Stimulated activated CD4-positive, alpha-beta T cell treated with anti-CD3 and anti-CD28 coated beads, Interleukin-4, amount 100 ng/mL, for 24 hours (primary cell): Measurements from ENCODE around the gene PIGN.

Source experiments
- DNase-seq: peaks from one replicate; pipeline ENCODE4 v3.0.0-alpha.2; 2020

PIGN gene

DNA sequence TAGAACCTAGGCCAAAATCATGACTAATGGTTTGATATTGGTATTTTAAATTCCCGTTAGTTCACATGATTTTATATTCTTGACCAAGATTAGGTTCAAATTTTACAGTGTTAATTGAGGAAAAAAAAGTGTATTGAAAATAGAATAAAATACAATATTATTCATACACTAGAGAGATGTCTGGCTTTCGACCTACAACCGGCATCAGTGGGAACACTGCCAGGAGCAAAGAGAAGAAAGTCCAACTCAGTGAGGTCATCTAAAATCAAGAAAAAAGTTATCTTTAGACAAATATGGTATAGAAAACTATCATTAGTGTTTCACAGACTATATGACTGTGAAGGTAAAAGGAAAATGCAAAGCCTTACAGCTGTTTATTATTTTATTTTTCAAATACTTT, 81.5 kb downstream of the PIGN start:
- no peak for DNase-seq

GRCh38 chr18:62102221-62102620, 84.6 kb downstream of the PIGN start:
- DNase-seq: no peak

DNA sequence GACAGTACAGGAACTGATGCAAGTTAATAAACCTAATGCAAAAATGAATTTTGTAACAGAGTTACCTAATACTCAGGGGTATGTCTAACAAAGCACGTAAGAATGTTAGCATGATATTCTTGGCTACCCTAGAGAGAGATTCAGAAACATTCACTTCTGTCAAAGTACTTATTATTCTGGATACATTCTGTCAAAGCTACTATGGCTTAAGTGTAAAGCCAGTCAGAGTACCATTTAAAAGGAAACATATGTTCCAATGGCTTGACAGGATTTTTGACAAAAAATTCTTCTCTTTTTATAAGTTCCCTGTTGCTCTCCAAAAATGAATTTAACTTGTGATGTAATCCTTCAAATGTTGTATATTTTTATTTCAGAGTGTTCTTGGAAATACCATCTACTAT, 85.5 kb downstream of the PIGN start:
- no peak for DNase-seq

GRCh38 chr18:62098960-62099359, 87.9 kb downstream of the PIGN start:
- DNase-seq: no peak

DNA sequence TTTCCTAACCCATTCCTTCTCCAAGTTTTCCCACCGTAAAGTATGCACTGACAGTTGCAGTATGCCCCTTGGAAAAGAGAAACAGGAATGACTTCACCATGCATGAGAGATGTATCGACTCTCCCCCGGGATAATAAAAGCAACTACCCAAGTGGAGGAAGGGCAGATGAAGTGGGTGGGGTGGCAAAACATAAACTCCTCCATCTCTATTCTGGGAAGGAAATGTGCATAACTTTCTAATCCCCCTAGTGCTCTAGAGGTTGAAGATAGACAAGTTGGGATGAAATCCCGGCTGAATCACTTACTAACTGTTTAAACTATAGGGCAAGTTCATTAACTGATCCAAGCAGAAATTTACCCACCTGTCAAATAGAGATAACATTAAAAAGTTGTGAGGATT, 89.2 kb downstream of the PIGN start:
- DNase-seq: no peak

DNA sequence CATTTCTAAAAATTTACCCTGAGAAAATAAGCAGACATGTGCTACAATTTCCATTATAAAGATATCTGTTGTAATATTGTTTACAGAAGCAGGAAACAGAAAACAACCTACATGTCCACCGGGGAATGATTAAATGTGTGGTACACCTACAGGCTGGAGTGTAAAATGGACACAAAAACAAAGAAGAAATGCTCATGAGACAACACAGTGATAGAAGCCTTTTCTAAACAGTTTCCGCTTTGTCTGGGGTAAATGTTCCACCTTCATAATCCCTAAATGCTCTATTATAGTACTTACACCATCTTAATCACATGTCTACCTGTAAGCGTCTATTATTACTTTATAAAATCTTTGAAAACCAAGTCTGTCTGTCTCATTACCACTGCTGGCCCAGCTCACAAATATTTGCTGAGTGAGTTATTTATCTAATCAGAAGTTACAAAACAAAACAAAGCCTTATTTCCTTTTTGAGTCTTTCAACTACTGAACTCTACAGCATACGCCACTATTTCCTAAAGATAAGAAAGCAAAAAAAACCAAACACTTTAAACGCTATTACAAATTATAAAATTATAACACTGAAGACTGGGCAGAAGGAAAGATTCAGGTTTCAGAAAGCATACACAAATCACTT, 95.3 kb downstream of the PIGN start:
- DNase-seq: no peak

GRCh38 chr18:62089174-62089573, 97.7 kb downstream of the PIGN start:
- DNase-seq: no peak

- DNase-seq: no peak
These were observed 98.7 kb downstream of the PIGN start for GRCh38 chr18:62088156-62088555.

- DNase-seq: no peak
These were observed 101.1 kb downstream of the PIGN start for GRCh38 chr18:62085756-62086155.

DNA sequence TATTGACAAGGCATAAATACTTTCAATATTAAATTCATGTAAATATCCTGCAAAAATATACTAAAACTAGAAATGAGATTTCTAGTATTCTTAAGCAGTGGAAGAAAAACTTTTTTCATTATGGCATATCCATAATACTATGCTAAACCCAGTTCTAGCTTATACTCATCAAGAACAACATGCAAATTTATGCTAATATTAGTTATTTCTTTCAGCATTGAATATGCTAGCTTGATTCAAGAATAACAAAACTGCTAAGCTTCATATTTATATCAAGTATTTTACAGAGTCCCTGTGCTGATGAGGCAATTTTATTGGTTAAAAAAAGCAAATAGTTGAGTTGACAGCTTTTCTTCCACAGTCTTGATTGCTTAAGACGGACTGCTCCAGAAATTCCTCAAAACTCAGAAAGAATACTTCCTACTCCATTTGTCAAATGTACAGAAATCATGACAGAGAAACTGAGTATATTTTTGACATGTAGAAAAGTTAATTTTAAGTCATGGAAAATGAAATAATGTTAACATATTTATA, 105.0 kb downstream of the PIGN start:
- DNase-seq: no peak

GRCh38 chr18:62081248-62081647, 105.6 kb downstream of the PIGN start:
- no peak for DNase-seq

DNA sequence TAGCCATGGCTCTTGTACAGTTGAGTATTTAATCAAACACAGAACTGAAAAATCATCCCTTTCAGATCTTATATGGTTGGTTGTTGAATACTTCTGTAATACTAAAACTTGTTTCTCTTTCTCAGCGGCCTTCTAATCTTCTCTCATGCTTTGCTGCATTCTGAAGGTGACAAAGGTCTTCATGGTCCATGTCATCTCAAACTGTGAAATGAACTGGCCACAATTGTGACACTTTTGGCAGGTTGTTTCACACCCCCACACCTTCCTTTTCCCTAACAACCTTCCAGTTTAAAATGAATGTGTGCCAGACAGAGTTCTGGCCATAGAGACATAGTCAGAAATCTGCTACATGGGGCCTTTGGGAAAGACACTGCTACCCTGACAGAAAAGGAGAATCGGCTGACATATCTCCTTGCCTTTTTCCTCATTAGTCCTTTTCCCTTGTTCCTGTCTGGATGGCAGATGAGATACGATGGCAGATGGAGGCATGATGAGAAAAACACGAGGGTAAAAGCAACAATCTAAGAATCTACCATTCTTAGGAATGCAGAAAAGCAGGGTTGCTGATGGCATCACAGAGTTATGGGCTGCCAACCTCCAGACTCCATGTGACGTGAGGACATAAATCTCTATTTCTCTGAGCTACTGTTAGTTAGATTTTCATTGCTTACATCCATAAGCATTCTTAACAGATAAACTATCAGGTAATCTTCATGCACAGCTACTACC, 106.5 kb downstream of the PIGN start:
- no peak for DNase-seq

DNA sequence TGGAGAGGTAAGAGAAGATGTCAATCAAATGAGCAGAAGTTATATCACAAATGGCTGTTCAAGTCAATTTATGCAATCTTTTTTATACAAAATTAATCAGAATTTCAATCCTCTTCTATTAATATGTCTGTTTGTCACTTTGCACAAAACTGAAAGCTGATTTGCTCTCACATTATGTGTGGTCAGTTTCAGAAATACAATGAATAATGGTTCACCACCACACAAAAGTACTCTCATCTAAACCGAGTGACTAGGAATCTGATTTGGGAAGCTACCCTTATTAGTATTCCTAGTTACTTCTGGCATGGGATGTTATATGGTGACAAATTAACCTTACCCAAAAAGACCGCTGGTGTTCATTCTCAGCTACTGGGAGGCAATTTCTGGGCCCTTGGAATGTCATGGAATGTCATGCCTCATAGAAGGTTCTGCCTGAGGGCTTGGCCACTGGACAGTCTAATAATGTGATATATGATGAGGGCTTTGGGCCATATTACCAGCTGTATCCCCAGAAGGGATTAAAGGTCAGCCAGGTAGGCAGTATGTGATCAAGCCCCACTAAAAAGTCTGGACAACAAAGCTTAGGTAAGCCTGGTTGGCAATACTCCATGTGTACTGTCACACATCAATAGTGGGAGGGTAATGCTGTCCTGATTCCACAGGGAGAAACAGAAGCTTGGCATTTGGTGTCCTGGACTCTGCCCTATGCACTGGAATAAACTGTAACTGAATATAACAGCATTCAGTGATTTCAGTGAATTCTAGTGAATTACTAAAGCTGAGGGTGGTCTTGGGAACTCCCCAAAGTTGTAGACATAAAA, 113.2 kb downstream of the PIGN start:
- DNase-seq: no peak

GRCh38 chr18:62072370-62072769, 114.5 kb downstream of the PIGN start:
- no peak for DNase-seq

- no peak for DNase-seq
These were observed 115.8 kb downstream of the PIGN start for GRCh38 chr18:62071071-62071470.

DNA sequence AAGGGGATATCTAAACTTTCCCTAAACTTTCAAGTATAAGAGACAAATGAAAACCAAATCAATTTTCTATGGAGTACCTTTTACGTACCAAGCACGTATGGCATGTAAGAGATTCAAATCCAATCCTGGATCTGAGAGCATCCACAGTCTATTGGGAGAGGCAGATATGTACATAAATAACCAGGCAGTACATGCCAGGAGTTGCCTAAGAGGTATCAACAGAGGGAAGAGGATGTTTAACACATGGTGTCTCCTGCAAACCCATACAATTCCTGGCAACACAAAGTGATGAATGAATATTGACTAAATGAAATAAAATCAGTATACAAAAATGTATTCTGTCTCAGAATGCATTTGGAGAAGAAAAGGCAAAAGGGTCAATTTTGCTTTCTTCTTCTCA, 116.6 kb downstream of the PIGN start:
- DNase-seq: no peak

- no peak for DNase-seq
These were observed 117.3 kb downstream of the PIGN start for GRCh38 chr18:62069556-62069955.

DNA sequence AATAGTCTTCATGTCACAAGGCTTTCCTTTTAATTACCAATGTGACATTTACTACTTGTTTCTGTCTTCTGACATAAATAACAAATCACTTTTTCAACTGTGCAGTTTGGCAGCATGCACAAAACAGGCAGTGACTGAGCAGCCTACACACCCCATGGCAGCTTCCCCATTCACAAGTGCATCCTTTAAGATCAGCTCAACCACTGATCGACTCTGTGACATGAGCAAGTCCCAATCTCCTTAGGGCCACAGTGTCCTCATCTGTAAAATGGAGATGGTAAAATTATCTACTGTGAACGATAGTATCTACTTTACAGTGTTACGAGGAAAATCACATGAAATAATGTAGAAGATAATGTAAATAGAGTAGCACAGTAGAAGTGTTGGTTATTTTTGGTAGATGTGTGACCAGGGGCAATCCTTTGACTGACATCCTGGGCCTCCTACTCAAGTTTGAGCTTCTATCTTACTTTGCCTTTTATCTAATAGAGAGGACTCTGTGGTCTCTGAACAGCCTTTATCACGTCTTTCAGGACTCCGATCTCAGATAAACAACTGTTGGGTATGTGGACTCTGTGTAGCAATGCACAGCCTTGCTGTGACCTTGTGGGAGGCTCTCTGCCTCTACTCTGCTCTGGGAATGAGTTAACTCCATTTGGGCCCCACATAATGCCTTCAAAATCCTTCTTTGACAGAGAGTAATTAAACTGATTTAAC, 120.6 kb downstream of the PIGN start:
- DNase-seq: no peak

DNA sequence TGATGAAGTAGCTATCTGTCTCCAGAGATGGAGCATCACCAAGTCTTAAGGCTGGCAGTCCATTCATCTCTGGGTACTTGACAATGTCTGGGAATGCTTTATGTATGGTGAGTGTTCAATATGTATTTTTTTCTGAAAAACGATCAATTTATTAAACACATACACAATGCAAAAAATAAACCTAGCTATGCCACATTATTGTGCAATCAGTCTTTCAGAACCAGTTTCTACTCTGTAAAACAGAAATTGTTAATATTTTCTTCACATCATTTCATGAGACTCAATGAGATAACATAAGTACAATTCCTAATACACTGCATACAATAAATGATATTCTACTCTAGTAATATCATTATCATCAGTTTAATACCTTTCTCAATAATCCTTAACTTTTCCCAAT, 122.5 kb downstream of the PIGN start:
- no peak for DNase-seq

GRCh38 chr18:62061821-62062478, 124.9 kb downstream of the PIGN start:
- DNase-seq: no peak

- DNase-seq: no peak
These were observed 126.0 kb downstream of the PIGN start for GRCh38 chr18:62060820-62061219.

GRCh38 chr18:62054929-62055498, 131.8 kb downstream of the PIGN start:
- no peak for DNase-seq
